ENCODE measurements around the gene SIGMAR1. TPM values are rescaled to one million over a fixed set of nuclear protein-coding genes. Genes with fewer than 3 reads are reported as not detected.

Gene SIGMAR1
- total and polyA plus RNA-seq, 4 donors, result 116 to 210 (median 178) TPM

GRCh38 chr9:34591248-34591916 is 46.2 kb downstream of the SIGMAR1 start:
- TF ChIP-seq ZBTB33 (IDR thresholded peaks at IDR 0.05) (no peak), MAX (IDR thresholded peaks at IDR 0.05) (no peak), FOXA2 (IDR thresholded peaks at IDR 0.05) (no peak), HNF4A (conservative IDR thresholded peaks at IDR 0.05) (peak in 1 of 2 donors; percentile 43), YY1 (IDR thresholded peaks at IDR 0.05) (no peak), ATF3 (IDR thresholded peaks at IDR 0.05) (no peak), HNF4G (IDR thresholded peaks at IDR 0.05) (no peak), SP1 (IDR thresholded peaks at IDR 0.05) (peak; percentile 29), EGR1 (IDR thresholded peaks at IDR 0.05; ENCODE audit: low read depth in 2 of 2) (no peak), CTCF (IDR thresholded peaks at IDR 0.05; ENCODE audit: low read depth, low read length, missing input control) (peak; percentile 93), REST (IDR thresholded peaks at IDR 0.05) (no peak), RAD21 (IDR thresholded peaks at IDR 0.05) (peak; percentile 92 to 96), TAF1 (conservative IDR thresholded peaks at IDR 0.05) (no peak), RXRA (IDR thresholded peaks at IDR 0.05) (peak; percentile 26 to 56), FOXA1 (IDR thresholded peaks at IDR 0.05) (no peak), GABPA (IDR thresholded peaks at IDR 0.05 in 1 of 2, conservative IDR thresholded peaks at IDR 0.05 in 1 of 2) (no peak), JUND (IDR thresholded peaks at IDR 0.05) (no peak), NR2F2 (IDR thresholded peaks at IDR 0.05) (no peak)
- peak; percentile 87 for DNase-seq (ENCODE audit: low spot score)
- Histone ChIP-seq H3K27ac (ENCODE audit: low read depth in 1 of 2, low read length in 2 of 2) (peak overlapping the region; percentile 21 to 81), H3K9me3 (ENCODE audit: control insufficient read depth in 4 of 4, low read length in 3 of 4) (no peaks in the 10 kb centered on the region), H3K36me3 (ENCODE audit: control insufficient read depth in 4 of 4, insufficient read depth in 3 of 4, low read depth in 1 of 4, low read length in 3 of 4) (no peaks in the 10 kb centered on the region), H3K27me3 (ENCODE audit: control insufficient read depth in 4 of 4, insufficient read depth in 4 of 4, low read length in 3 of 4) (peaks cover 0 to 2% (median 0%) of the 10 kb centered on the region in 4 donors), H3K4me3 (ENCODE audit: low read depth in 1 of 3, low read length in 3 of 3) (peak overlapping the region; percentile 28 to 31 (median 30)), H3K4me1 (ENCODE audit: control insufficient read depth in 4 of 4, insufficient read depth in 4 of 4, low read length in 3 of 4) (peaks cover 22 to 65% (median 50%) of the 10 kb centered on the region in 4 donors), H3K9ac (ENCODE audit: low read depth in 1 of 2, low read length in 2 of 2) (no peak overlapping the region)
- 8% methylated on average over 60 of the region's 60 CpGs for WGBS

Measured in liver (tissue), 9 donors.